Measurements from ENCODE around the gene ETDB. TPM values are rescaled to one million over a fixed set of nuclear protein-coding genes. Genes with fewer than 3 reads are reported as not detected.
"Not testable (repeated sequence)": the region's sequence is repeated elsewhere in the genome, so short reads cannot be mapped to it uniquely, and the experiment has no call there.

Gene ETDB
- polyA plus RNA-seq = not detected in 2 replicates
- polyA minus RNA-seq = not detected in 2 replicates

DNA sequence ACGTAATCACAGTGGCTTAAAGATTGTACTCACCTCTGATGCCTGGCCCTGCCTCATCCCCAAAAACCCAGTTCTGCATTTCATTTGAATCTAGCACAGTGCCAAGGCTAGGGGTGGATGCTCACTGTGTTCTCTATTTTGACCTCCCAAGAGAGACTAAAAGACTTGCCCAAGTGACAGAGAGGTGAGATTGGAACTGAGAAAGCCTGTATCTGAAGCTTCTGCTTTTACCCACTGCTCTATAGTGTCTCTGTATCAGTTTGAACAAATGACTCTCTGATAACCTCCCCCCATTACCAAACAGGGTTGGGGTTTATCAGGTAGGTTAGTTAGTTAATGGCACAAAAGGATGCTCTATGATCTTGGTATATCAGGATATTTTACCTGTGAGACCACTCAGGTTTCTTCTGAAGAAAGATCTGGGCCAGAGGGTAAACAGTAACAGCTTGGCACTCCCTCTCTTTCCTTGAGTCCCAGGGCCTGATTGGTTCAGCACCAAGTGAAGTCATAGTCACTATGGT is at the start of gene ETDB:
Gene ETDB, minus strand, starts transcription at position 471 of the 521 bp plus-strand sequence. CDS start 1,265 bp downstream, outside the sequence.
- not testable (repeated sequence) for H3K4me2 ChIP-seq (ENCODE audit: low read length); H3K36me3 ChIP-seq (ENCODE audit: insufficient read depth, low read length); H3K79me2 ChIP-seq (replicated peaks; ENCODE audit: insufficient read depth, low read length); H3K4me3 ChIP-seq (ENCODE audit: low read length); H3K27me3 ChIP-seq (ENCODE audit: insufficient read depth, low read depth, low read length); H3K27ac ChIP-seq (ENCODE audit: low read length); H2AFZ ChIP-seq (ENCODE audit: low read depth, low read length); H3K9me2 ChIP-seq (ENCODE audit: insufficient read depth, low read length); H3K9ac ChIP-seq (ENCODE audit: low read length); H3K9me3 ChIP-seq (ENCODE audit: low read length); H3F3A ChIP-seq (ENCODE audit: insufficient read depth, low read length, poor library complexity, severe bottlenecking); H4K20me1 ChIP-seq (ENCODE audit: insufficient read depth)

DNA sequence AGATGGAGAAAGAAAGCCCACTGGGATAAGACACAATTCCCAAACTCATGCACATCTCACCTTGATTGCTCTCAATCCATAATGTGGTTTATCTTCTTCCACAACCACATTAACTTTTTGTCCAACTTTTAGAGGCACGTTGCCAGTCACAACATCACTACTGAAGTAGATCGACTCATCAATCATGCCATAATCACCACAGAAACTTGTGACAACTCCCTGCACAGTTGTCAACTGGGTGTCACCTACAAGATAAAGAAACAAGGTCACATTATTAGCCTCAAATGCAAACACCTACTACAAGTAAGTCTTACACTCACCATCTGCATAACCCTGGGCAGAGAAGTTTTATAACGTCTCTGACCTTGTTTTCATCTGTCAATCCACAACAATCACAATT is 49.2 kb upstream of the ETDB start:
- H3K79me2 ChIP-seq (replicated peaks; ENCODE audit: insufficient read depth, low read length); H3K4me2 ChIP-seq (ENCODE audit: low read length); H3K9me2 ChIP-seq (ENCODE audit: insufficient read depth, low read length); H3K27me3 ChIP-seq (ENCODE audit: insufficient read depth, low read depth, low read length); H3K27ac ChIP-seq (ENCODE audit: low read length); H4K20me1 ChIP-seq (ENCODE audit: insufficient read depth); H3K9ac ChIP-seq (ENCODE audit: low read length); H3K4me3 ChIP-seq (ENCODE audit: low read length); H3F3A ChIP-seq (ENCODE audit: insufficient read depth, low read length, poor library complexity, severe bottlenecking); H3K36me3 ChIP-seq (ENCODE audit: insufficient read depth, low read length); H3K9me3 ChIP-seq (ENCODE audit: low read length); H2AFZ ChIP-seq (ENCODE audit: low read depth, low read length): not testable (repeated sequence)

DNA sequence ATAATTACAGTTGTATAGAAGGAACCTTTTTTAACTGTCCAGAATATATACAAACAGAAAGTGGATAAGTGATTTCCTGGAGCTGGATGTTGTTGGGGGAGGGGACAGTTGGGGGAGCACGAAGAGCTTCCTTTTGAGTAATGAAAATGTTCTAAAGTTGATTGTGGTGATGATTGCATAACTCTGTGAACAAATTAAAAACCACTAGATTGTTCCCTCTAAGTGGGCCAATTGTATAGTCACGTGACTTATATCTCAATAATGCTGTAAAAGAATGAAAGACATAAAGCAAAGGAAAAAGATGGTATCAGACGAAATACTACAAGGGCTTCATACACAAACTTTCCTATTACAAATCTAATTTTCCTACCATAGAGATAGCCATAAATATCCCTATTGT is 48.2 kb upstream of the ETDB start:
- Histone ChIP-seq H3K79me2 (replicated peaks; ENCODE audit: insufficient read depth, low read length) (no peaks in the 10 kb centered on the region), H3K27ac (ENCODE audit: low read length) (no peak overlapping the region), H3K36me3 (ENCODE audit: insufficient read depth, low read length) (no peaks in the 10 kb centered on the region), H3K9me2 (ENCODE audit: insufficient read depth, low read length) (no peaks in the 10 kb centered on the region), H3F3A (ENCODE audit: insufficient read depth, low read length, poor library complexity, severe bottlenecking) (no peaks in the 10 kb centered on the region), H3K9me3 (ENCODE audit: low read length) (no peaks in the 10 kb centered on the region), H3K9ac (ENCODE audit: low read length) (no peak overlapping the region), H3K4me3 (ENCODE audit: low read length) (no peak overlapping the region), H3K4me2 (ENCODE audit: low read length) (no peak overlapping the region), H3K27me3 (ENCODE audit: insufficient read depth, low read depth, low read length) (no peaks in the 10 kb centered on the region), H2AFZ (ENCODE audit: low read depth, low read length) (no peak overlapping the region), H4K20me1 (ENCODE audit: insufficient read depth) (no peaks in the 10 kb centered on the region)
- TF ChIP-seq, protein P1, sequence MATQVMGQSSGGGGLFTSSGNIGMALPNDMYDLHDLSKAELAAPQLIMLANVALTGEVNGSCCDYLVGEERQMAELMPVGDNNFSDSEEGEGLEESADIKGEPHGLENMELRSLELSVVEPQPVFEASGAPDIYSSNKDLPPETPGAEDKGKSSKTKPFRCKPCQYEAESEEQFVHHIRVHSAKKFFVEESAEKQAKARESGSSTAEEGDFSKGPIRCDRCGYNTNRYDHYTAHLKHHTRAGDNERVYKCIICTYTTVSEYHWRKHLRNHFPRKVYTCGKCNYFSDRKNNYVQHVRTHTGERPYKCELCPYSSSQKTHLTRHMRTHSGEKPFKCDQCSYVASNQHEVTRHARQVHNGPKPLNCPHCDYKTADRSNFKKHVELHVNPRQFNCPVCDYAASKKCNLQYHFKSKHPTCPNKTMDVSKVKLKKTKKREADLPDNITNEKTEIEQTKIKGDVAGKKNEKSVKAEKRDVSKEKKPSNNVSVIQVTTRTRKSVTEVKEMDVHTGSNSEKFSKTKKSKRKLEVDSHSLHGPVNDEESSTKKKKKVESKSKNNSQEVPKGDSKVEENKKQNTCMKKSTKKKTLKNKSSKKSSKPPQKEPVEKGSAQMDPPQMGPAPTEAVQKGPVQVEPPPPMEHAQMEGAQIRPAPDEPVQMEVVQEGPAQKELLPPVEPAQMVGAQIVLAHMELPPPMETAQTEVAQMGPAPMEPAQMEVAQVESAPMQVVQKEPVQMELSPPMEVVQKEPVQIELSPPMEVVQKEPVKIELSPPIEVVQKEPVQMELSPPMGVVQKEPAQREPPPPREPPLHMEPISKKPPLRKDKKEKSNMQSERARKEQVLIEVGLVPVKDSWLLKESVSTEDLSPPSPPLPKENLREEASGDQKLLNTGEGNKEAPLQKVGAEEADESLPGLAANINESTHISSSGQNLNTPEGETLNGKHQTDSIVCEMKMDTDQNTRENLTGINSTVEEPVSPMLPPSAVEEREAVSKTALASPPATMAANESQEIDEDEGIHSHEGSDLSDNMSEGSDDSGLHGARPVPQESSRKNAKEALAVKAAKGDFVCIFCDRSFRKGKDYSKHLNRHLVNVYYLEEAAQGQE (IDR thresholded peaks at IDR 0.05; ENCODE audit: borderline replicate concordance) = no peak
- no peak for TF ChIP-seq TAF1 (IDR thresholded peaks at IDR 0.05; ENCODE audit: low read depth)
- TF ChIP-seq CTCF (IDR thresholded peaks at IDR 0.05; ENCODE audit: poor library complexity, severe bottlenecking) = no peak
- no peak for TF ChIP-seq EZH2 (IDR thresholded peaks at IDR 0.05; ENCODE audit: borderline replicate concordance, insufficient read depth, low read length, poor library complexity, severe bottlenecking)
- no peak for TF ChIP-seq POLR2AphosphoS5 (IDR thresholded peaks at IDR 0.05)
- no peak for TF ChIP-seq RAD21 (conservative IDR thresholded peaks at IDR 0.05)
- TF ChIP-seq EP300 (conservative IDR thresholded peaks at IDR 0.05; ENCODE audit: poor library complexity, severe bottlenecking) = no peak
- no peak for TF ChIP-seq SMC3 (conservative IDR thresholded peaks at IDR 0.05; ENCODE audit: poor library complexity)
- no peak for TF ChIP-seq MXI1 (conservative IDR thresholded peaks at IDR 0.05; ENCODE audit: poor library complexity, severe bottlenecking)

DNA sequence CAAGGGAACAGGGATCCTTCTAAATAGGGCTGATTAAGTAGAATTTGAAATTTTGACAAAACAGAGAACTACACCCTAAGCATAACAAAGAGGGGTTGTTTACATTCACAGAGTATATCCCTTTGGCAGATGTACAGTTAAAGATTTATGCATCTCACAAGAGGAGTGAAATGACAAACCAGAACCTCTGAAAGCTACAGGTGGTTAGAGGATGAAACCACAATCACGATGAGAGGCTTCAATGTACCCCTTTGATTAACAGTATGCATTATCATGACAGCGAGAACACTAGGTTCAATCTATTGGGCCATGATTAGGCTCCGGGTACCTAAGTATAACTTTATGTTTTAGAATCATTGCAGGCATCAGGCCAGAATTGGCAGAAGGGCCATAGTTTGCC is 34.4 kb upstream of the ETDB start:
- H3K27me3 ChIP-seq (ENCODE audit: insufficient read depth, low read depth, low read length); H3K9ac ChIP-seq (ENCODE audit: low read length); H4K20me1 ChIP-seq (ENCODE audit: insufficient read depth); H3K36me3 ChIP-seq (ENCODE audit: insufficient read depth, low read length); H3K9me3 ChIP-seq (ENCODE audit: low read length); H3K4me2 ChIP-seq (ENCODE audit: low read length); H3F3A ChIP-seq (ENCODE audit: insufficient read depth, low read length, poor library complexity, severe bottlenecking); H3K9me2 ChIP-seq (ENCODE audit: insufficient read depth, low read length); H3K79me2 ChIP-seq (replicated peaks; ENCODE audit: insufficient read depth, low read length); H3K27ac ChIP-seq (ENCODE audit: low read length); H2AFZ ChIP-seq (ENCODE audit: low read depth, low read length); H3K4me3 ChIP-seq (ENCODE audit: low read length): not testable (repeated sequence)

DNA sequence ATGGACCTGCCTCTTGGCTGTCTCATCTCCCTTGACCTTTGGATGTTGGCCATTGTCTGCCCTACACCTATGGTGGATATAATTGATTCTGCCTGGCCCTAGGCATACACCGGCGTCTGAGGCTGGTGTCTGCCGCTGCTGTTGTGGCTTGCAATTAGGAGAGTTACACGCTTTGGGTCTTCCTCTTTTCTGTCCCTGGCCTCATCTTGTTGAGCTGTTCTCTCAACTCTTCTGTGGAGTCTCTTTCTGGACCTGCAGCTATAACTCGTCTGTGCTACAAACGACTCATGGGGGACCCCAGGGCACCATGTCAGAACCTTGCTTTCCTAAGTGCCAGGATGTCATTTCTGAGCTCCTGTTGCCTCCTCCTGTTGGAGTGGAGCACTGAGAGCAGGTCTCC is 5.8 kb upstream of the ETDB start:
- not testable (repeated sequence) for H2AFZ ChIP-seq (ENCODE audit: low read depth, low read length); H3K9me3 ChIP-seq (ENCODE audit: low read length); H3K9me2 ChIP-seq (ENCODE audit: insufficient read depth, low read length); H3K27ac ChIP-seq (ENCODE audit: low read length); H3K4me2 ChIP-seq (ENCODE audit: low read length); H3K9ac ChIP-seq (ENCODE audit: low read length); H4K20me1 ChIP-seq (ENCODE audit: insufficient read depth); H3F3A ChIP-seq (ENCODE audit: insufficient read depth, low read length, poor library complexity, severe bottlenecking); H3K27me3 ChIP-seq (ENCODE audit: insufficient read depth, low read depth, low read length); H3K4me3 ChIP-seq (ENCODE audit: low read length); H3K36me3 ChIP-seq (ENCODE audit: insufficient read depth, low read length); H3K79me2 ChIP-seq (replicated peaks; ENCODE audit: insufficient read depth, low read length)

Data from neural cell (in vitro differentiated cells).